HepG2 (cell line): Measurements from ENCODE around the gene DACT2. TPM values are rescaled to one million over a fixed set of nuclear protein-coding genes. Genes with fewer than 3 reads are reported as not detected.

Experiments
- IKZF4 ChIP-seq: sonication (generic); formaldehyde crosslinking; IDR thresholded peaks from 2 replicates; pipeline ENCODE4 v1.5.1; 2020; ENCODE audit warnings: borderline replicate concordance, mild to moderate bottlenecking, low read depth, missing genetic modification reagents; ENCODE audit errors: not compliant biosample characterization
- KLF12 ChIP-seq: sonication (generic); formaldehyde crosslinking; IDR thresholded peaks from 2 replicates; pipeline ENCODE4 v1.4.0; 2020; ENCODE audit warnings: missing genetic modification reagents, borderline replicate concordance
- NBN ChIP-seq: fragments of 450-650 bp; conservative IDR thresholded peaks from 2 replicates; pipeline ENCODE4 v1.6.1; 2017
- NFE2L1 ChIP-seq: sonication (generic); formaldehyde crosslinking; IDR thresholded peaks from 2 replicates; pipeline ENCODE4 v1.4.0; 2020; ENCODE audit warnings: missing genetic modification reagents, mild to moderate bottlenecking, borderline replicate concordance
- NFYC ChIP-seq: IDR thresholded peaks from 2 replicates; pipeline ENCODE4 v1.6.1; 2016; ENCODE audit warnings: missing genetic modification reagents, missing compliant biosample characterization
- REL ChIP-seq: sonication (generic); formaldehyde crosslinking; conservative IDR thresholded peaks from 2 replicates; pipeline ENCODE4 v1.8.0; 2022; ENCODE audit warnings: mild to moderate bottlenecking, missing genetic modification reagents, moderate library complexity
- SNAPC2 ChIP-seq: sonication (generic); formaldehyde crosslinking; IDR thresholded peaks from 2 replicates; pipeline ENCODE4 v1.8.1; 2022; ENCODE audit warnings: mild to moderate bottlenecking, missing genetic modification reagents
- ZNF101 ChIP-seq: sonication (generic); formaldehyde crosslinking; IDR thresholded peaks from 2 replicates; pipeline ENCODE4 v1.4.0; 2020; ENCODE audit warnings: mild to moderate bottlenecking, low read depth, missing genetic modification reagents, borderline replicate concordance
- ZNF274 ChIP-seq: sonication (generic); formaldehyde crosslinking; IDR thresholded peaks from 2 replicates; pipeline ENCODE4 v1.5.1; 2020; ENCODE audit warnings: mild to moderate bottlenecking, missing genetic modification reagents
- ZNF282 ChIP-seq: fragments of 450-650 bp; IDR thresholded peaks from 2 replicates; pipeline ENCODE4 v1.6.1; 2018; ENCODE audit not compliant: partially characterized antibody
- ZNF841 ChIP-seq: sonication (generic); formaldehyde crosslinking; IDR thresholded peaks from 2 replicates; pipeline ENCODE4 v1.8.1; 2023; ENCODE audit warnings: missing genetic modification reagents, borderline replicate concordance
- ZSCAN9 ChIP-seq: IDR thresholded peaks from 2 replicates; pipeline ENCODE4 v1.6.1; 2016; ENCODE audit warnings: borderline replicate concordance
- ZZZ3 ChIP-seq: sonication (generic); formaldehyde crosslinking; IDR thresholded peaks from 2 replicates; pipeline ENCODE4 v1.4.0; 2020; ENCODE audit warnings: missing genetic modification reagents, mild to moderate bottlenecking, borderline replicate concordance
- polyA plus RNA-seq, 8 experiments: library from polyadenylated mRNA; depleted of rRNA in 3 of 8; stranded (reverse) in 7 of 8; unstranded in 1 of 8; fragments of >200 nt; fragmentation: Illumina TruSeq in 4 of 8; extraction: Trizol in 4 of 8; gene quantifications; 2 replicates each; pipeline versions ENCODE4 v1.2.1 to v1.2.3, GENCODE V29; 2011 to 2016; ENCODE audit warnings: low read depth in 4 of 8, missing spikeins in 1 of 8, mixed read lengths in 1 of 8; ENCODE audit not compliant: insufficient read depth in 1 of 8
- total RNA-seq, 5 experiments: library from RNA; depleted of rRNA; stranded (reverse); fragments of >200 nt; fragmentation: Illumina TruSeq; extraction: Trizol; gene quantifications; 2 replicates each; pipeline ENCODE4 v1.2.3, GENCODE V29; 2016; ENCODE audit warnings: low read depth in 1 of 5
- TF ChIP-seq, protein P1 (sequence below): sonication (generic); formaldehyde crosslinking; IDR thresholded peaks from 2 replicates; pipeline ENCODE4 v1.4.0; 2020; ENCODE audit warnings: mild to moderate bottlenecking, missing genetic modification reagents
- TF ChIP-seq, protein P2 (sequence below): sonication (generic); formaldehyde crosslinking; IDR thresholded peaks from 2 replicates; pipeline ENCODE4 v1.5.0; 2020; ENCODE audit warnings: mild to moderate bottlenecking, missing genetic modification reagents, borderline replicate concordance
- TF ChIP-seq, protein P3 (sequence below): sonication (generic); formaldehyde crosslinking; IDR thresholded peaks from 2 replicates; pipeline ENCODE4 v1.5.0; 2020; ENCODE audit warnings: missing genetic modification reagents
- TF ChIP-seq, protein P4 (sequence below): IDR thresholded peaks from 2 replicates; pipeline ENCODE4 v1.6.1; 2016; ENCODE audit warnings: mild to moderate bottlenecking
- TF ChIP-seq, protein P5 (sequence below): sonication (generic); formaldehyde crosslinking; IDR thresholded peaks from 2 replicates; pipeline ENCODE4 v1.8.0; 2022; ENCODE audit warnings: missing genetic modification reagents, low read depth, mild to moderate bottlenecking, borderline replicate concordance

Gene DACT2
- total and polyA plus RNA-seq, 2 of the 13 experiments (the other 11 are each of a cell fraction or from before 2014, with no cell fraction given), result 0.15 TPM; not detected in 1

DNA sequence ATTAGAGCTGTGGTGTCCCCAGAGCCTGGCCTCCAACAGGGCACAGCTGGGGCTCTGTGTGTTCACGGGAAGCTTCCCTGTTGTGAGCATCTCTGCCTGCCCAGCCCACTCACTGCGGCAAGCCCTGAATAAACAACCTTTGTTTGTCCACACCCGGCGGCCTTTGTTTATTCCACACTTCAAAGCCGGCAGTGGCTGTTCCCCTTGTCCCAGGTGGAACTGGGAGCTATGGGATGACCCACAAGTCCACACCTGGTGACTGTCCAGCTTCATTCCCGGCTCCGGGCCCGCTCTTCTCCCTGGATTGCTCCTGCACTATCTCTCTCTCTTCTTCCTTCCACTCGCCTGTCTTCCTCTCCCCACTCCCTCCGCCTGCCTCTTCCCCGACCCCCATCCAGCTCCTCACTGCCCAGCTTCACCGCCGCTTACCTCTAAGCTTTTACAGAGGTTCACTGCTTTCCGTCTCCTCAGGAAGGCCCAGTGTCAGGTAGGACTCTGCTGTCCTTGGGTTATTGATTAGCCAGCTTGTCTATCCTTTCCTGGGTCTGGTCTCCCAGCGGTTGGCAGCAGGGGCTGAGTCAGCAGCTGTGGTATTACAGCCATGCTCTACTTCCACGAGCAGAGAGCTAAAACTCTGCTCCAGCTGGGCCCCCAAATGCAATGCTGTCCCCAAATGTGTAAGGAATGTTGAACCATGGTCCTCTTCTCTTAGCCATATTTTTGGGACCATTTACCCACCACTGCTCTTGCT is 17.8 kb downstream of the DACT2 start (continued):
- TF ChIP-seq, protein P1, sequence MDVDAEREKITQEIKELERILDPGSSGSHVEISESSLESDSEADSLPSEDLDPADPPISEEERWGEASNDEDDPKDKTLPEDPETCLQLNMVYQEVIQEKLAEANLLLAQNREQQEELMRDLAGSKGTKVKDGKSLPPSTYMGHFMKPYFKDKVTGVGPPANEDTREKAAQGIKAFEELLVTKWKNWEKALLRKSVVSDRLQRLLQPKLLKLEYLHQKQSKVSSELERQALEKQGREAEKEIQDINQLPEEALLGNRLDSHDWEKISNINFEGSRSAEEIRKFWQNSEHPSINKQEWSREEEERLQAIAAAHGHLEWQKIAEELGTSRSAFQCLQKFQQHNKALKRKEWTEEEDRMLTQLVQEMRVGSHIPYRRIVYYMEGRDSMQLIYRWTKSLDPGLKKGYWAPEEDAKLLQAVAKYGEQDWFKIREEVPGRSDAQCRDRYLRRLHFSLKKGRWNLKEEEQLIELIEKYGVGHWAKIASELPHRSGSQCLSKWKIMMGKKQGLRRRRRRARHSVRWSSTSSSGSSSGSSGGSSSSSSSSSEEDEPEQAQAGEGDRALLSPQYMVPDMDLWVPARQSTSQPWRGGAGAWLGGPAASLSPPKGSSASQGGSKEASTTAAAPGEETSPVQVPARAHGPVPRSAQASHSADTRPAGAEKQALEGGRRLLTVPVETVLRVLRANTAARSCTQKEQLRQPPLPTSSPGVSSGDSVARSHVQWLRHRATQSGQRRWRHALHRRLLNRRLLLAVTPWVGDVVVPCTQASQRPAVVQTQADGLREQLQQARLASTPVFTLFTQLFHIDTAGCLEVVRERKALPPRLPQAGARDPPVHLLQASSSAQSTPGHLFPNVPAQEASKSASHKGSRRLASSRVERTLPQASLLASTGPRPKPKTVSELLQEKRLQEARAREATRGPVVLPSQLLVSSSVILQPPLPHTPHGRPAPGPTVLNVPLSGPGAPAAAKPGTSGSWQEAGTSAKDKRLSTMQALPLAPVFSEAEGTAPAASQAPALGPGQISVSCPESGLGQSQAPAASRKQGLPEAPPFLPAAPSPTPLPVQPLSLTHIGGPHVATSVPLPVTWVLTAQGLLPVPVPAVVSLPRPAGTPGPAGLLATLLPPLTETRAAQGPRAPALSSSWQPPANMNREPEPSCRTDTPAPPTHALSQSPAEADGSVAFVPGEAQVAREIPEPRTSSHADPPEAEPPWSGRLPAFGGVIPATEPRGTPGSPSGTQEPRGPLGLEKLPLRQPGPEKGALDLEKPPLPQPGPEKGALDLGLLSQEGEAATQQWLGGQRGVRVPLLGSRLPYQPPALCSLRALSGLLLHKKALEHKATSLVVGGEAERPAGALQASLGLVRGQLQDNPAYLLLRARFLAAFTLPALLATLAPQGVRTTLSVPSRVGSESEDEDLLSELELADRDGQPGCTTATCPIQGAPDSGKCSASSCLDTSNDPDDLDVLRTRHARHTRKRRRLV (CRISPR knock-in tag), result no peak
- TF ChIP-seq ZNF101 (CRISPR knock-in tag), result no peak
- no peak for TF ChIP-seq ZNF282
- no peak for TF ChIP-seq SNAPC2 (CRISPR knock-in tag)
- TF ChIP-seq ZNF841 (CRISPR knock-in tag), result no peak
- 0 out of 2 replicates have a peak, but pooled peaks have one; percentile 64 for TF ChIP-seq REL (CRISPR knock-in tag)
- TF ChIP-seq IKZF4, result no peak
- peak; percentile 73 for TF ChIP-seq ZNF274 (CRISPR knock-in tag)
- no peak for TF ChIP-seq NBN
- TF ChIP-seq, protein P2, sequence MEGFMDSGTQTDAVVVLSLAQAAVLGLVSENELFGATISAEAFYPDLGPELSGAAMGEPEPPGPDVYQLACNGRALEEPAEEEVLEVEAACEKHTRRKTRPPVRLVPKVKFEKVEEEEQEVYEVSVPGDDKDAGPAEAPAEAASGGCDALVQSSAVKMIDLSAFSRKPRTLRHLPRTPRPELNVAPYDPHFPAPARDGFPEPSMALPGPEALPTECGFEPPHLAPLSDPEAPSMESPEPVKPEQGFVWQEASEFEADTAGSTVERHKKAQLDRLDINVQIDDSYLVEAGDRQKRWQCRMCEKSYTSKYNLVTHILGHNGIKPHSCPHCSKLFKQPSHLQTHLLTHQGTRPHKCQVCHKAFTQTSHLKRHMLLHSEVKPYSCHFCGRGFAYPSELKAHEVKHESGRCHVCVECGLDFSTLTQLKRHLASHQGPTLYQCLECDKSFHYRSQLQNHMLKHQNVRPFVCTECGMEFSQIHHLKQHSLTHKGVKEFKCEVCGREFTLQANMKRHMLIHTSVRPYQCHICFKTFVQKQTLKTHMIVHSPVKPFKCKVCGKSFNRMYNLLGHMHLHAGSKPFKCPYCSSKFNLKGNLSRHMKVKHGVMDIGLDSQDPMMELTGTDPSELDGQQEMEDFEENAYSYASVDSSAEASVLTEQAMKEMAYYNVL (CRISPR knock-in tag), result peak; percentile 84
- TF ChIP-seq, protein P3, sequence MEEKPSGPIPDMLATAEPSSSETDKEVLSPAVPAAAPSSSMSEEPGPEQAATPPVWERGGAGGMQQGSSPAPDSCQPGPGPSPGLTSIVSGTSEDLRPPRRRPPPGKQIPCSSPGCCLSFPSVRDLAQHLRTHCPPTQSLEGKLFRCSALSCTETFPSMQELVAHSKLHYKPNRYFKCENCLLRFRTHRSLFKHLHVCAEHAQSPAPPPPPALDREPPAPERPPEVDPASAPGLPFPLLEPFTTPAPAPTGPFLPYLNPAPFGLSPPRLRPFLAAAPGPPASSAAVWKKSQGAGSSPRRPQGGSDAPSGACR (CRISPR knock-in tag), result peak; percentile 76; the same call in 1 of the 2 replicates
- peak; percentile 77 for TF ChIP-seq ZSCAN9
- TF ChIP-seq ZZZ3 (CRISPR knock-in tag), result no peak
- TF ChIP-seq, protein P4, sequence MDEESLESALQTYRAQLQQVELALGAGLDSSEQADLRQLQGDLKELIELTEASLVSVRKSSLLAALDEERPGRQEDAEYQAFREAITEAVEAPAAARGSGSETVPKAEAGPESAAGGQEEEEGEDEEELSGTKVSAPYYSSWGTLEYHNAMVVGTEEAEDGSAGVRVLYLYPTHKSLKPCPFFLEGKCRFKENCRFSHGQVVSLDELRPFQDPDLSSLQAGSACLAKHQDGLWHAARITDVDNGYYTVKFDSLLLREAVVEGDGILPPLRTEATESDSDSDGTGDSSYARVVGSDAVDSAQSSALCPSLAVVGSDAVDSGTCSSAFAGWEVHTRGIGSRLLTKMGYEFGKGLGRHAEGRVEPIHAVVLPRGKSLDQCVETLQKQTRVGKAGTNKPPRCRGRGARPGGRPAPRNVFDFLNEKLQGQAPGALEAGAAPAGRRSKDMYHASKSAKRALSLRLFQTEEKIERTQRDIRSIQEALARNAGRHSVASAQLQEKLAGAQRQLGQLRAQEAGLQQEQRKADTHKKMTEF (CRISPR knock-in tag), result peak; percentile 76
- TF ChIP-seq, protein P5, sequence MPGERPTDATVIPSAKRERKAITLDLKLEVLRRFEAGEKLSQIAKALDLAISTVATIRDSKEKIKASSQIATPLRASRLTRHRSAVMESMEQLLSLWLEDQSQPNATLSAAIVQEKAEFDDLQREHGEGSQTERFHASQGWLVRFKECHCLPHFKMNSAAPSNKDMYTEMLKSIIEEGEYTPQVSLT (CRISPR knock-in tag), result no peak
- 0 out of 2 replicates have a peak, but pooled peaks have one; percentile 24 for TF ChIP-seq NFYC
- TF ChIP-seq KLF12, result no peak
- TF ChIP-seq NFE2L1 (CRISPR knock-in tag), result no peak
